Measurements from ENCODE around the gene COA5.

DNA sequence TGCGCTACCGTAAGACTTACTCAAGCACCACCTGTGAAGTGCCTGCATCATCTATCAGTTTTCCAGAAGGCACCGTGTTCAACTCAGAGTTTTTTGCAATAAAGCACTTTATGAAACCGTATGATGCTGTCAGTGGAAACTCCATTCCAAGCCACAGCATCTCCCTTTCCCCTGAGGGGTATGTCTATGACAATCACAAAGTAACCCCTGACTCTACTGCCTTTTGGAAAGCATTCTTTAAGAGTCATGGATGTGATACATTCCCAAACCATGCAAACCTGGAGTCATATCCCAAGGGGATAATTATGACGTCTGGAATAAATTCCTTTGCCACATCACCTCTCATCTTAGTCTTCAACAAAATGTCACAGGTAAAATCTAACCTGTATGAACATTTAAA, 39.3 kb upstream of the COA5 start:
- no peak for TF ChIP-seq POLR2A (IDR thresholded peaks at IDR 0.05; ENCODE audit: extremely low read depth, insufficient read length)
- TF ChIP-seq, protein P1, sequence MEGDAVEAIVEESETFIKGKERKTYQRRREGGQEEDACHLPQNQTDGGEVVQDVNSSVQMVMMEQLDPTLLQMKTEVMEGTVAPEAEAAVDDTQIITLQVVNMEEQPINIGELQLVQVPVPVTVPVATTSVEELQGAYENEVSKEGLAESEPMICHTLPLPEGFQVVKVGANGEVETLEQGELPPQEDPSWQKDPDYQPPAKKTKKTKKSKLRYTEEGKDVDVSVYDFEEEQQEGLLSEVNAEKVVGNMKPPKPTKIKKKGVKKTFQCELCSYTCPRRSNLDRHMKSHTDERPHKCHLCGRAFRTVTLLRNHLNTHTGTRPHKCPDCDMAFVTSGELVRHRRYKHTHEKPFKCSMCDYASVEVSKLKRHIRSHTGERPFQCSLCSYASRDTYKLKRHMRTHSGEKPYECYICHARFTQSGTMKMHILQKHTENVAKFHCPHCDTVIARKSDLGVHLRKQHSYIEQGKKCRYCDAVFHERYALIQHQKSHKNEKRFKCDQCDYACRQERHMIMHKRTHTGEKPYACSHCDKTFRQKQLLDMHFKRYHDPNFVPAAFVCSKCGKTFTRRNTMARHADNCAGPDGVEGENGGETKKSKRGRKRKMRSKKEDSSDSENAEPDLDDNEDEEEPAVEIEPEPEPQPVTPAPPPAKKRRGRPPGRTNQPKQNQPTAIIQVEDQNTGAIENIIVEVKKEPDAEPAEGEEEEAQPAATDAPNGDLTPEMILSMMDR (IDR thresholded peaks at IDR 0.05; ENCODE audit: low read depth, low read length), result no peak
